ENCODE results near the gene LIPA. TPM values are rescaled to one million over a fixed set of nuclear protein-coding genes. Genes with fewer than 3 reads are reported as not detected.

Gene LIPA
- total RNA-seq, 1 donor: 46.7 TPM

GRCh38 chr10:89219513-89220218 is 31.9 kb downstream of the LIPA start:
- no peaks in the 10 kb centered on the region for H4K20me1 ChIP-seq (ENCODE audit: insufficient read depth, low read length)
- DNase-seq (ENCODE audit: insufficient read length, low spot score, missing footprints): no peak
- no peak overlapping the region for H2AFZ ChIP-seq (ENCODE audit: low read length)

DNA sequence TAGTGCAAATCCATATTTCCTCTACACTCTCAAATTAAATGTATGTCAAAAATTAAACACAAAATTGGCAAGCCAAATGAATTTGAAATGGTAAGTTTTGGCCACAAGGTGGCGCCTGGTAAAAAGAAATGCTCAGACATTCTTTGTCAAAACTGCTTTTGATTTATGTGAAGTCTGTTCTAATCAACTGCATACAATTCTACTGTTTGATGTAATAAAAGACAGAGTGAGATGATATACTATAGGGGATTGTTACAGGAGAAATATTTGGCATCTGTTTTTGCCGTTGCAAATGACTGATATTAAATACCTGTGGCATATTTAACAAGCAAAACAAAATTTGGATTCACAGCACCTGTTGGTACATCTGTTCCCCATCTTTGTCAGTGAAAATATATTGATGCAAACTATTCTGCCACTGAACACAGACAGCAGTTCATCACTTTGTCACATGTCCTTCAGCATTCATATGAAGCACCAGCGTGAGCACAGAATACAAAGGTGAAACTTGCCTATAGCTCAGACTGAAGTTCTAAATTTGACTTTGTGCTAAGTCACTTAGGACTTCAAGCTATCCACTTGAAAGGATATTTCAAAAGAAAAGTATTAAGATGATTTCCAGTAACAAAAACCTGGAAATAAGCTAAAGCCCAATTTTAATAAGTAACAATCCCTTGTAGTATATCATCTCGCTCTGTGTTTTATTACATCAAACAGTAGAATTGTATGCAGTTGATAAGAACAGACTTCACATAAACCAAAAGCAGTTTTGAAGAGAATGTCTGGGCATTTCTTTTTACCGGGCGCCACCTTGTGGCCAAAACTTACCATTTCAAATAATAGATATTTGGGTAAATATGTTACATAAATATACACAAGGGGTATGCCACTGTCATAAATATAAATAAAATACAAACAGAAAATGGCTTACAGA is 34.3 kb downstream of the LIPA start:
- Histone ChIP-seq H3K4me1 (ENCODE audit: insufficient read depth, low read length) (peaks cover 6% of the 10 kb centered on the region), H3K27ac (ENCODE audit: low read depth, low read length) (peak overlapping the region; percentile 6), H3K9me3 (ENCODE audit: low read depth, low read length) (no peaks in the 10 kb centered on the region), H3K4me3 (ENCODE audit: insufficient read depth, low read length) (no peak overlapping the region), H3K4me2 (ENCODE audit: insufficient read depth, low read length) (peak overlapping the region; percentile 39), H2AFZ (ENCODE audit: low read length) (no peak overlapping the region), H3K79me2 (ENCODE audit: insufficient read depth, low read length) (no peaks in the 10 kb centered on the region), H3K36me3 (ENCODE audit: insufficient read depth, low read length) (peaks cover 13% of the 10 kb centered on the region), H4K20me1 (ENCODE audit: insufficient read depth, low read length) (no peaks in the 10 kb centered on the region), H3K27me3 (ENCODE audit: insufficient read depth, low read length) (no peaks in the 10 kb centered on the region)
- DNase-seq (ENCODE audit: insufficient read length, low spot score, missing footprints): no peak
- TF ChIP-seq CTCF (IDR thresholded peaks at IDR 0.05; ENCODE audit: extremely low read depth, low read depth, low read length): peak; percentile 72

More at GRCh38 chr10:89219513-89220218, 31.9 kb downstream of the LIPA start:
- H3K4me1 ChIP-seq (ENCODE audit: insufficient read depth, low read length): peaks cover 5% of the 10 kb centered on the region
- no peaks in the 10 kb centered on the region for H3K27me3 ChIP-seq (ENCODE audit: insufficient read depth, low read length)
- H3K9me3 ChIP-seq (ENCODE audit: low read depth, low read length): no peaks in the 10 kb centered on the region
- H3K36me3 ChIP-seq (ENCODE audit: insufficient read depth, low read length): peaks cover 12% of the 10 kb centered on the region
- TF ChIP-seq CTCF (IDR thresholded peaks at IDR 0.05; ENCODE audit: extremely low read depth, low read depth, low read length): no peak
- H3K27ac ChIP-seq (ENCODE audit: low read depth, low read length): no peak overlapping the region
- no peak overlapping the region for H3K4me3 ChIP-seq (ENCODE audit: insufficient read depth, low read length)
- no peaks in the 10 kb centered on the region for H3K79me2 ChIP-seq (ENCODE audit: insufficient read depth, low read length)
- no peak overlapping the region for H3K4me2 ChIP-seq (ENCODE audit: insufficient read depth, low read length)

- Histone ChIP-seq H3K79me2 (ENCODE audit: insufficient read depth, low read length) (no peaks in the 10 kb centered on the region), H3K36me3 (ENCODE audit: insufficient read depth, low read length) (peaks cover 13% of the 10 kb centered on the region), H2AFZ (ENCODE audit: low read length) (no peak overlapping the region), H3K9me3 (ENCODE audit: low read depth, low read length) (no peaks in the 10 kb centered on the region), H3K4me2 (ENCODE audit: insufficient read depth, low read length) (no peak overlapping the region), H3K27me3 (ENCODE audit: insufficient read depth, low read length) (no peaks in the 10 kb centered on the region), H3K4me1 (ENCODE audit: insufficient read depth, low read length) (peaks cover 9% of the 10 kb centered on the region), H4K20me1 (ENCODE audit: insufficient read depth, low read length) (no peaks in the 10 kb centered on the region), H3K27ac (ENCODE audit: low read depth, low read length) (no peak overlapping the region), H3K4me3 (ENCODE audit: insufficient read depth, low read length) (no peak overlapping the region)
- no peak for DNase-seq (ENCODE audit: insufficient read length, low spot score, missing footprints)
- no peak for TF ChIP-seq CTCF (IDR thresholded peaks at IDR 0.05; ENCODE audit: extremely low read depth, low read depth, low read length)
These were observed 35.5 kb downstream of the LIPA start for GRCh38 chr10:89216056-89216455.

- Histone ChIP-seq H3K4me1 (ENCODE audit: insufficient read depth, low read length) (peaks cover 9% of the 10 kb centered on the region), H2AFZ (ENCODE audit: low read length) (no peak overlapping the region), H4K20me1 (ENCODE audit: insufficient read depth, low read length) (no peaks in the 10 kb centered on the region), H3K4me2 (ENCODE audit: insufficient read depth, low read length) (no peak overlapping the region), H3K79me2 (ENCODE audit: insufficient read depth, low read length) (no peaks in the 10 kb centered on the region), H3K36me3 (ENCODE audit: insufficient read depth, low read length) (peaks cover 13% of the 10 kb centered on the region), H3K27ac (ENCODE audit: low read depth, low read length) (no peak overlapping the region), H3K27me3 (ENCODE audit: insufficient read depth, low read length) (no peaks in the 10 kb centered on the region), H3K9me3 (ENCODE audit: low read depth, low read length) (no peaks in the 10 kb centered on the region), H3K4me3 (ENCODE audit: insufficient read depth, low read length) (no peak overlapping the region)
- no peak for DNase-seq (ENCODE audit: insufficient read length, low spot score, missing footprints)
- no peak for TF ChIP-seq CTCF (IDR thresholded peaks at IDR 0.05; ENCODE audit: extremely low read depth, low read depth, low read length)
These were observed 36.1 kb downstream of the LIPA start for GRCh38 chr10:89215511-89215910.

Measured in osteoblast (primary cell).